Loucy (cell line): ENCODE measurements around the gene HBEGF.

Source experiments
- H2AFZ ChIP-seq: fragments of 200-600 bp; sonication (generic); 2 replicates; pipeline ENCODE4 v1.6.0; 2016; ENCODE audit warnings: antibody characterized with exemption, mild to moderate bottlenecking, low read length, moderate library complexity
- H3F3A ChIP-seq: fragments of 200-600 bp; 2 replicates; pipeline ENCODE4 v1.6.0; 2016; ENCODE audit warnings: antibody characterized with exemption, low read depth, mild to moderate bottlenecking
- H3K27me3 ChIP-seq: fragments of 200-600 bp; sonication (generic); 2 replicates; pipeline ENCODE4 v1.6.1; 2014; ENCODE audit warnings: low read length, mild to moderate bottlenecking; ENCODE audit not compliant: insufficient read depth, poor library complexity, severe bottlenecking
- H3K36me3 ChIP-seq: fragments of 200-600 bp; sonication (generic); 2 replicates; pipeline ENCODE4 v1.6.1; 2016; ENCODE audit warnings: low read length; ENCODE audit not compliant: insufficient read depth
- H3K4me1 ChIP-seq: fragments of 200-600 bp; sonication (generic); 2 replicates; pipeline ENCODE4 v1.5.1; 2014; ENCODE audit warnings: low read length, mild to moderate bottlenecking; ENCODE audit not compliant: insufficient read depth, poor library complexity, severe bottlenecking
- H3K4me2 ChIP-seq: fragments of 200-600 bp; sonication (generic); 2 replicates; pipeline ENCODE4 v1.6.0; 2014; ENCODE audit warnings: antibody characterized with exemption, low read length, low read depth, mild to moderate bottlenecking; ENCODE audit not compliant: poor library complexity, severe bottlenecking
- H3K4me3 ChIP-seq: fragments of 200-600 bp; sonication (generic); 2 replicates; pipeline ENCODE4 v1.5.1; 2014; ENCODE audit warnings: low read length, mild to moderate bottlenecking, mixed read lengths; ENCODE audit not compliant: poor library complexity, severe bottlenecking
- H3K79me2 ChIP-seq: fragments of 200-600 bp; sonication (generic); 2 replicates; pipeline ENCODE4 v1.6.1; 2014; ENCODE audit warnings: low read length; ENCODE audit not compliant: insufficient read depth
- H3K9ac ChIP-seq: fragments of 200-600 bp; sonication (generic); 2 replicates; pipeline ENCODE4 v1.6.0; 2014; ENCODE audit warnings: mild to moderate bottlenecking, low read depth, low read length, moderate library complexity; ENCODE audit not compliant: poor library complexity, severe bottlenecking
- H3K9me2 ChIP-seq: fragments of 200-600 bp; sonication (generic); replicated peaks from 2 replicates; pipeline ENCODE4 v1.6.1; 2016; ENCODE audit warnings: low read depth, low read length, mixed read lengths
- H3K9me3 ChIP-seq: fragments of 200-600 bp; sonication (generic); 2 replicates; pipeline ENCODE4 v1.6.1; 2014; ENCODE audit warnings: mild to moderate bottlenecking, antibody characterized with exemption, low read length, low read depth; ENCODE audit not compliant: insufficient read depth
- H4K20me1 ChIP-seq: fragments of 200-600 bp; sonication (generic); 2 replicates; pipeline ENCODE4 v1.6.0; 2014; ENCODE audit warnings: antibody characterized with exemption, low read length, mild to moderate bottlenecking; ENCODE audit not compliant: insufficient read depth, poor library complexity, severe bottlenecking
- EZH2phosphoT487 ChIP-seq: fragments of 200-600 bp; IDR thresholded peaks from 2 replicates; pipeline ENCODE4 v1.6.1; 2018; ENCODE audit warnings: antibody characterized with exemption, mild to moderate bottlenecking, moderate library complexity, borderline replicate concordance
- TF ChIP-seq, protein P1 (sequence below): fragments of 200-600 bp; sonication (generic); conservative IDR thresholded peaks from 2 replicates; pipeline ENCODE4 v1.5.1; 2014; ENCODE audit warnings: mild to moderate bottlenecking, antibody characterized with exemption, low read length

HBEGF gene

GRCh38 chr5:140338908-140339307 is 7.5 kb downstream of the HBEGF start:
- Histone ChIP-seq H3K27me3 (no peaks in the 10 kb centered on the region), H3K36me3 (no peaks in the 10 kb centered on the region), H3K4me2 (no peak overlapping the region), H3F3A (no peaks in the 10 kb centered on the region), H3K79me2 (no peaks in the 10 kb centered on the region), H2AFZ (no peak overlapping the region), H4K20me1 (no peaks in the 10 kb centered on the region), H3K9me3 (no peaks in the 10 kb centered on the region), H3K4me1 (peaks cover 26% of the 10 kb centered on the region), H3K9me2 (no peaks in the 10 kb centered on the region), H3K9ac (no peak overlapping the region), H3K4me3 (no peak overlapping the region)
- TF ChIP-seq, protein P1, sequence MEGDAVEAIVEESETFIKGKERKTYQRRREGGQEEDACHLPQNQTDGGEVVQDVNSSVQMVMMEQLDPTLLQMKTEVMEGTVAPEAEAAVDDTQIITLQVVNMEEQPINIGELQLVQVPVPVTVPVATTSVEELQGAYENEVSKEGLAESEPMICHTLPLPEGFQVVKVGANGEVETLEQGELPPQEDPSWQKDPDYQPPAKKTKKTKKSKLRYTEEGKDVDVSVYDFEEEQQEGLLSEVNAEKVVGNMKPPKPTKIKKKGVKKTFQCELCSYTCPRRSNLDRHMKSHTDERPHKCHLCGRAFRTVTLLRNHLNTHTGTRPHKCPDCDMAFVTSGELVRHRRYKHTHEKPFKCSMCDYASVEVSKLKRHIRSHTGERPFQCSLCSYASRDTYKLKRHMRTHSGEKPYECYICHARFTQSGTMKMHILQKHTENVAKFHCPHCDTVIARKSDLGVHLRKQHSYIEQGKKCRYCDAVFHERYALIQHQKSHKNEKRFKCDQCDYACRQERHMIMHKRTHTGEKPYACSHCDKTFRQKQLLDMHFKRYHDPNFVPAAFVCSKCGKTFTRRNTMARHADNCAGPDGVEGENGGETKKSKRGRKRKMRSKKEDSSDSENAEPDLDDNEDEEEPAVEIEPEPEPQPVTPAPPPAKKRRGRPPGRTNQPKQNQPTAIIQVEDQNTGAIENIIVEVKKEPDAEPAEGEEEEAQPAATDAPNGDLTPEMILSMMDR, result no peak
- TF ChIP-seq EZH2phosphoT487, result no peak

DNA sequence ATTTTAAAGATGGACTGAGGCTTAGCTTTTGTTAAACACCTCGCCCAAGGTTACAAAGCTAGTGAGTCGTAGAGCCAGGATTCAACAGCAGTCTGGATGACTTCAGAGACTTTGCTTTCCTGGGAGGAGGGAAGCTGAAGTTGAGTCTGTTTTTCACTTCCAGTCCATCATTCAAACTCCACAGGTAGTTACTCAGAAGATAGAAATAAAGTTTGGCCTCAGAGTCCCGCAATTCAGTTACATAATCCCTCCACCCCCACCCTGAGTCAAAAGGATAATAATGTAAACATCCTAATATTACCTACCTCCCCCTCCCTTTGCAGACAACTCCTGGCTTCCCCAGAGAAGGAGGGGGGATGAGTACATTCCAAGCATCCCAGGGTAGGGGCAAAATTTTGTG is 8.1 kb downstream of the HBEGF start:
- Histone ChIP-seq H3K9me2 (no peaks in the 10 kb centered on the region), H3K4me2 (no peak overlapping the region), H3K79me2 (no peaks in the 10 kb centered on the region), H3K27me3 (no peaks in the 10 kb centered on the region), H2AFZ (no peak overlapping the region), H3K9ac (no peak overlapping the region), H3K9me3 (no peaks in the 10 kb centered on the region), H4K20me1 (no peaks in the 10 kb centered on the region), H3K36me3 (no peaks in the 10 kb centered on the region), H3K4me3 (no peak overlapping the region), H3F3A (no peaks in the 10 kb centered on the region), H3K4me1 (peaks cover 24% of the 10 kb centered on the region)
- TF ChIP-seq EZH2phosphoT487, result no peak
- TF ChIP-seq, protein P1, result no peak

GRCh38 chr5:140337880-140338279 is 8.5 kb downstream of the HBEGF start:
- no peaks in the 10 kb centered on the region for H3K79me2 ChIP-seq
- TF ChIP-seq, protein P1, result no peak
- no peaks in the 10 kb centered on the region for H3K27me3 ChIP-seq
- H4K20me1 ChIP-seq, result no peaks in the 10 kb centered on the region
- no peak overlapping the region for H2AFZ ChIP-seq
- H3K36me3 ChIP-seq, result no peaks in the 10 kb centered on the region
- no peaks in the 10 kb centered on the region for H3F3A ChIP-seq
- H3K9me3 ChIP-seq, result no peaks in the 10 kb centered on the region
- no peak overlapping the region for H3K4me3 ChIP-seq
- no peak overlapping the region for H3K4me2 ChIP-seq
- H3K9ac ChIP-seq, result no peak overlapping the region
- H3K9me2 ChIP-seq, result no peaks in the 10 kb centered on the region
- peaks cover 19% of the 10 kb centered on the region for H3K4me1 ChIP-seq
